Hepatocyte (in vitro differentiated cells): Measurements from ENCODE around the gene TMEM203.

Experiments used
- EZH2phosphoT487 ChIP-seq: fragments of 200-600 bp; sonication (generic); IDR thresholded peaks from one replicate; pipeline ENCODE4 v1.6.1; 2018; ENCODE audit warnings: antibody characterized with exemption, mild to moderate bottlenecking, low read depth, moderate library complexity; ENCODE audit not compliant: unreplicated experiment, severe bottlenecking
- TF ChIP-seq, protein P1 (sequence below): fragments of 200-600 bp; sonication (generic); IDR thresholded peaks from 2 replicates; pipeline ENCODE4 v1.5.1; 2016; ENCODE audit warnings: antibody characterized with exemption, mild to moderate bottlenecking; ENCODE audit not compliant: poor library complexity

DNA sequence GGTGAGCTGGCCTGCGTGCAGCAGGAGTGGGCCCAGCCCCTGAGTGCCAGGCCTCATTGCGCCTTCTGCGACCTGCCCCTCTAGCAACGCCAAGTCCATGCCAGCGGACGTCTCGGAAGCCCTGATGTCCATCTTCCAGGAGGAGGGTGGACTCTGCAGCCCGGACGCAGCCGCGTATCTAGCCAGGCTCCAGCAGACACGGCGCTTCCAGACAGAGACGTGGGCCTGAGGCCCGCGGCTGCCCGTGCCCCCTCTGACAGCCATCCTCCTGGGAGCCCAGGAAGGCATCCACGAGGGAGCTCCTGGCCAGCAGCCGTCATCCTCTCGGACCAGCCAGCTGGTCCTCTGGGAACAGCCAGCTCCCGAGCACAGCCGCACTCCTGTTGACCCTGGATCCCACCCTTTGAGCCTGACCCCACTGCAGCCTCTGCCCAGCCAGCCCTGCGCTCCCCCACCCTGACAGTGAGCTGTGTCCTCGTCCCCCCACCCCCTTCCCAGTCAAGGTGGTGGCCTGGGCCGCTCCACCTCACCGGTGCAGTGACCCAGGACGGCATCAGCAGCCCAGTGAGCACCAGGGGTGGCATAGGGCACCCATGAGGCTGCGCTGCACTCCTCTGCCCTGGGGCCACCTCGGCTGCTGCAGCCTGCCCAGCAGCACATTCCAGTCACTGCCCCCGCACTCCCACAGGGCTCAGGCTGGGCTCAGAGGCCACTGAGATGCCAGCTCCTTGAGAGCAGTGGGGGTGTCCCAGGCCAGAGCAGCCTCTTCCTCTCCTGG, 10.9 kb upstream of the TMEM203 start:
- TF ChIP-seq, protein P1, sequence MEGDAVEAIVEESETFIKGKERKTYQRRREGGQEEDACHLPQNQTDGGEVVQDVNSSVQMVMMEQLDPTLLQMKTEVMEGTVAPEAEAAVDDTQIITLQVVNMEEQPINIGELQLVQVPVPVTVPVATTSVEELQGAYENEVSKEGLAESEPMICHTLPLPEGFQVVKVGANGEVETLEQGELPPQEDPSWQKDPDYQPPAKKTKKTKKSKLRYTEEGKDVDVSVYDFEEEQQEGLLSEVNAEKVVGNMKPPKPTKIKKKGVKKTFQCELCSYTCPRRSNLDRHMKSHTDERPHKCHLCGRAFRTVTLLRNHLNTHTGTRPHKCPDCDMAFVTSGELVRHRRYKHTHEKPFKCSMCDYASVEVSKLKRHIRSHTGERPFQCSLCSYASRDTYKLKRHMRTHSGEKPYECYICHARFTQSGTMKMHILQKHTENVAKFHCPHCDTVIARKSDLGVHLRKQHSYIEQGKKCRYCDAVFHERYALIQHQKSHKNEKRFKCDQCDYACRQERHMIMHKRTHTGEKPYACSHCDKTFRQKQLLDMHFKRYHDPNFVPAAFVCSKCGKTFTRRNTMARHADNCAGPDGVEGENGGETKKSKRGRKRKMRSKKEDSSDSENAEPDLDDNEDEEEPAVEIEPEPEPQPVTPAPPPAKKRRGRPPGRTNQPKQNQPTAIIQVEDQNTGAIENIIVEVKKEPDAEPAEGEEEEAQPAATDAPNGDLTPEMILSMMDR, result no peak
- no peak for TF ChIP-seq EZH2phosphoT487
